Loucy (cell line): ENCODE results near the gene NOC2L.

Experiments used
- H2AFZ ChIP-seq: fragments of 200-600 bp; sonication (generic); 2 replicates; pipeline ENCODE4 v1.6.0; 2016; ENCODE audit warnings: antibody characterized with exemption, mild to moderate bottlenecking, low read length, moderate library complexity
- H3F3A ChIP-seq: fragments of 200-600 bp; 2 replicates; pipeline ENCODE4 v1.6.0; 2016; ENCODE audit warnings: antibody characterized with exemption, low read depth, mild to moderate bottlenecking
- H3K27me3 ChIP-seq: fragments of 200-600 bp; sonication (generic); 2 replicates; pipeline ENCODE4 v1.6.1; 2014; ENCODE audit warnings: low read length, mild to moderate bottlenecking; ENCODE audit not compliant: insufficient read depth, poor library complexity, severe bottlenecking
- H3K36me3 ChIP-seq: fragments of 200-600 bp; sonication (generic); 2 replicates; pipeline ENCODE4 v1.6.1; 2016; ENCODE audit warnings: low read length; ENCODE audit not compliant: insufficient read depth
- H3K4me1 ChIP-seq: fragments of 200-600 bp; sonication (generic); 2 replicates; pipeline ENCODE4 v1.5.1; 2014; ENCODE audit warnings: low read length, mild to moderate bottlenecking; ENCODE audit not compliant: insufficient read depth, poor library complexity, severe bottlenecking
- H3K4me2 ChIP-seq: fragments of 200-600 bp; sonication (generic); 2 replicates; pipeline ENCODE4 v1.6.0; 2014; ENCODE audit warnings: antibody characterized with exemption, low read length, low read depth, mild to moderate bottlenecking; ENCODE audit not compliant: poor library complexity, severe bottlenecking
- H3K4me3 ChIP-seq: fragments of 200-600 bp; sonication (generic); 2 replicates; pipeline ENCODE4 v1.5.1; 2014; ENCODE audit warnings: low read length, mild to moderate bottlenecking, mixed read lengths; ENCODE audit not compliant: poor library complexity, severe bottlenecking
- H3K79me2 ChIP-seq: fragments of 200-600 bp; sonication (generic); 2 replicates; pipeline ENCODE4 v1.6.1; 2014; ENCODE audit warnings: low read length; ENCODE audit not compliant: insufficient read depth
- H3K9ac ChIP-seq: fragments of 200-600 bp; sonication (generic); 2 replicates; pipeline ENCODE4 v1.6.0; 2014; ENCODE audit warnings: mild to moderate bottlenecking, low read depth, low read length, moderate library complexity; ENCODE audit not compliant: poor library complexity, severe bottlenecking
- H3K9me2 ChIP-seq: fragments of 200-600 bp; sonication (generic); replicated peaks from 2 replicates; pipeline ENCODE4 v1.6.1; 2016; ENCODE audit warnings: low read depth, low read length, mixed read lengths
- H3K9me3 ChIP-seq: fragments of 200-600 bp; sonication (generic); 2 replicates; pipeline ENCODE4 v1.6.1; 2014; ENCODE audit warnings: mild to moderate bottlenecking, antibody characterized with exemption, low read length, low read depth; ENCODE audit not compliant: insufficient read depth
- H4K20me1 ChIP-seq: fragments of 200-600 bp; sonication (generic); 2 replicates; pipeline ENCODE4 v1.6.0; 2014; ENCODE audit warnings: antibody characterized with exemption, low read length, mild to moderate bottlenecking; ENCODE audit not compliant: insufficient read depth, poor library complexity, severe bottlenecking
- EZH2phosphoT487 ChIP-seq: fragments of 200-600 bp; IDR thresholded peaks from 2 replicates; pipeline ENCODE4 v1.6.1; 2018; ENCODE audit warnings: antibody characterized with exemption, mild to moderate bottlenecking, moderate library complexity, borderline replicate concordance
- TF ChIP-seq, protein P1 (sequence below): fragments of 200-600 bp; sonication (generic); conservative IDR thresholded peaks from 2 replicates; pipeline ENCODE4 v1.5.1; 2014; ENCODE audit warnings: mild to moderate bottlenecking, antibody characterized with exemption, low read length

NOC2L gene

DNA sequence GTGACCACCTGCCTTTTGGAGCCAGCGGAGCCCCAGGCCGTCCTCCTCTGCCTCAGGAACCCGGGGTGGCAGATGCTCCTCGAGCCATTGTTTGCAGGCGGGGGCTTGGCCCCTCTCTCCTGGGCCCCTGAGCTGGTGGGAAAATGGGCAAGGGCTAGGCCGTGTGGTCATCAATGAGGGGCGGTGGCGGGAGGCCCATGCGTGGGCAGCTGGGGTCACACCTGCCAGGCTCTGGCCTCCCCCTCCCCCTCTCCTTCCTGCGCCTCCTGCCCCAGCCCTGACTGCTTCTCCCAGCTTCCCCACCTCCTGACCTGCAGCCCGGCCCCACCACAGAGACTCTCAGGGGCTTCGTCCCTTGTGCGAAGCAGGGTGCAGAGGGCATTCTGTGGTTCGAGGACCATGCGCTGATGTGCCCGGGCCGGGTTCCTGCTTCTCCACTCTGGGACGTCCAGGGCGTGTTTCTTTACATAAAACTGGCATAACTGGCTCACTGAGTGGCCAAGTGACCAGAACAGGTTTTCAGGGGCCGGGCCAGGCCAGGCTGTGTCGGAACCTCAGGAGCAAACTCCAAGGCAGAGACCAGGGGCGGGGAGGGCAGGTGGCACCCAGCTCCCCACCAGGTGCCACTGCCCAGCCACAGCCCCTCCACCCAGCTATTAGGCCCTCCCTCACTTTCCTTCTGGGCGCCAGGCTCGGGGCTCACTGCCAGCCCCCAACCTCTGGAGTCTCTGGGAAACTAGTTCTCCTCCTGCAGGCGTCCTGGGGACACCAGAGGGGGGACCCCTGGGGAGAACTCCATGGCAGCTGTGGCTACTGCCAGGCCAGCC, 26.1 kb downstream of the NOC2L start:
- Histone ChIP-seq H3K4me2 (no peak overlapping the region), H3K79me2 (no peaks in the 10 kb centered on the region), H3K4me1 (peaks cover 17% of the 10 kb centered on the region), H3K36me3 (no peaks in the 10 kb centered on the region), H3K9me2 (no peaks in the 10 kb centered on the region), H3K4me3 (no peak overlapping the region), H3K9me3 (no peaks in the 10 kb centered on the region), H3K9ac (no peak overlapping the region), H4K20me1 (no peaks in the 10 kb centered on the region), H3F3A (no peaks in the 10 kb centered on the region), H3K27me3 (no peaks in the 10 kb centered on the region), H2AFZ (no peak overlapping the region)
- TF ChIP-seq EZH2phosphoT487: no peak
- TF ChIP-seq, protein P1, sequence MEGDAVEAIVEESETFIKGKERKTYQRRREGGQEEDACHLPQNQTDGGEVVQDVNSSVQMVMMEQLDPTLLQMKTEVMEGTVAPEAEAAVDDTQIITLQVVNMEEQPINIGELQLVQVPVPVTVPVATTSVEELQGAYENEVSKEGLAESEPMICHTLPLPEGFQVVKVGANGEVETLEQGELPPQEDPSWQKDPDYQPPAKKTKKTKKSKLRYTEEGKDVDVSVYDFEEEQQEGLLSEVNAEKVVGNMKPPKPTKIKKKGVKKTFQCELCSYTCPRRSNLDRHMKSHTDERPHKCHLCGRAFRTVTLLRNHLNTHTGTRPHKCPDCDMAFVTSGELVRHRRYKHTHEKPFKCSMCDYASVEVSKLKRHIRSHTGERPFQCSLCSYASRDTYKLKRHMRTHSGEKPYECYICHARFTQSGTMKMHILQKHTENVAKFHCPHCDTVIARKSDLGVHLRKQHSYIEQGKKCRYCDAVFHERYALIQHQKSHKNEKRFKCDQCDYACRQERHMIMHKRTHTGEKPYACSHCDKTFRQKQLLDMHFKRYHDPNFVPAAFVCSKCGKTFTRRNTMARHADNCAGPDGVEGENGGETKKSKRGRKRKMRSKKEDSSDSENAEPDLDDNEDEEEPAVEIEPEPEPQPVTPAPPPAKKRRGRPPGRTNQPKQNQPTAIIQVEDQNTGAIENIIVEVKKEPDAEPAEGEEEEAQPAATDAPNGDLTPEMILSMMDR: no peak

DNA sequence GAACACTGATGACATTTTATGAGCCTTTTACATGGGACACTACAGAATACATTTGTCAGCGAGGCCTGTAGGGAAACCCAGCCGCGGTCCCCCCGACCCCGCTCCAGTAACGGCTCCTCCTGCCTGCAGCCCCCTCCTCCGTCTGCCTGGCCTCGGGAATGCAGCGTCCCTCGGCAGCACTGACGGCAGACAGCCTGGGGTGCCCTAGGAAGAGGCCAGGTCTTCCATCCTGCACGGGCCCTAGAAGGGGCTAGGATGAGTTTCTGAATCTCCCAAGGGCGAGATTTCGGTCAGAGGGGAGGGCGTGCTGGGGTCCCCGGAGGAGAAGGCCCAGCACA, 26.9 kb downstream of the NOC2L start:
- peak overlapping the region; percentile 44 for H3K4me2 ChIP-seq
- no peak for TF ChIP-seq EZH2phosphoT487
- TF ChIP-seq, protein P1: no peak
- no peaks in the 10 kb centered on the region for H4K20me1 ChIP-seq
- H3K4me3 ChIP-seq: no peak overlapping the region
- H3K4me1 ChIP-seq: peaks cover 17% of the 10 kb centered on the region
- H3K9me3 ChIP-seq: no peaks in the 10 kb centered on the region
- H3K36me3 ChIP-seq: no peaks in the 10 kb centered on the region
- no peak overlapping the region for H3K9ac ChIP-seq
- no peaks in the 10 kb centered on the region for H3F3A ChIP-seq
- no peaks in the 10 kb centered on the region for H3K27me3 ChIP-seq
- no peaks in the 10 kb centered on the region for H3K79me2 ChIP-seq
- H3K9me2 ChIP-seq: no peaks in the 10 kb centered on the region
- H2AFZ ChIP-seq: no peak overlapping the region

DNA sequence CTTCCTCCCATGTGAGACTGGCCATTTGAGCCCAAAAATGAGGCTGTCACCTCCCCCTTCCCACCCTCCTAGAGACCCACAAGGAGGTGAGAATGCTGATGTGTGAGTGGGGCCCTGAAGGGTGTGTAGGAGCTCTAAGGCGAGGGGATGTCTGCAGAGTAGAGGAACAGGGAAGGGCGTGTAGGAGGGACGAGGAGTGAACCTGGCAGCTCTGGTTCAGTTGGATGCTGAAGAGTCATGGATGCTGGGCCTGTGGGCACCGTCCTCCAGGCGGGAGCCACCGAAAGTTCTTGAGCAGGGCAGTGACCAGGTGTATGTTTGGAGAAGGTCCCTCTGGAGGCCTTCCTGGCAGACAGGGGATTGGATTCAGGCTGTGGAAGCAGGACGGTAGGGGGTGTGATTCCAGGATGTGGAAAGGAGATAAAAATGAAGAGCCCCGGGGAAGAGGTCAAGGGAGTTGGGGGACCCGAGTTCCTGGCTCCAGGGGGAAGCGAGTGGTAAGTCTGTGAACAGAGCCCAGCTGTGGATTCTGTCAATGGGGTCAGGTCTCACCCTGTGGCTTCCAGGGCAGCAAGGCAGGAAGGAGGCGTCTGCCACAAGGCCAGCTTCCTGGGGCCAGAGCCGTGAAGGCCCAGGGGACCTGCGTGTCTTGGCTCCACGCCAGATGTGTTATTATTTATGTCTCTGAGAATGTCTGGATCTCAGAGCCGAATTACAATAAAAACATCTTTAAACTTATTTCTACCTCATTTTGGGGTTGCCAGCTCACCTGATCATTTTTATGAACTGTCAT, 27.5 kb downstream of the NOC2L start:
- no peaks in the 10 kb centered on the region for H3F3A ChIP-seq

More for the DNA sequence above, 27.5 kb downstream of the NOC2L start:
- no peaks in the 10 kb centered on the region for H3K27me3 ChIP-seq
- H3K9ac ChIP-seq: peak overlapping the region; percentile 25
- H3K4me2 ChIP-seq: peak overlapping the region; percentile 44
- no peaks in the 10 kb centered on the region for H3K9me2 ChIP-seq
- H3K79me2 ChIP-seq: no peaks in the 10 kb centered on the region
- H3K9me3 ChIP-seq: no peaks in the 10 kb centered on the region
- no peak overlapping the region for H2AFZ ChIP-seq
- peaks cover 17% of the 10 kb centered on the region for H3K4me1 ChIP-seq
- no peak for TF ChIP-seq EZH2phosphoT487
- TF ChIP-seq, protein P1: no peak
- H3K36me3 ChIP-seq: no peaks in the 10 kb centered on the region
- H4K20me1 ChIP-seq: no peaks in the 10 kb centered on the region
- H3K4me3 ChIP-seq: no peak overlapping the region
